ENCODE data around the gene RAPGEFL1.
"Not testable (repeated sequence)": the region's sequence is repeated elsewhere in the genome, so short reads cannot be mapped to it uniquely, and the experiment has no call there.

RAPGEFL1 gene

GRCh38 chr17:40174514-40174913, 2.8 kb upstream of the RAPGEFL1 start:
- DNase-seq = no peak

GRCh38 chr17:40175928-40176753, 1.1 kb upstream of the RAPGEFL1 start:
- DNase-seq = no peak

- no peak for DNase-seq
Observed at GRCh38 chr17:40176754-40177110, 538 bp upstream of the RAPGEFL1 start.

- DNase-seq = no peak
Observed at GRCh38 chr17:40178021-40178601, 841 bp downstream of the RAPGEFL1 start.

- DNase-seq = no peak
Observed at GRCh38 chr17:40178660-40179059, 1.4 kb downstream of the RAPGEFL1 start.

DNA sequence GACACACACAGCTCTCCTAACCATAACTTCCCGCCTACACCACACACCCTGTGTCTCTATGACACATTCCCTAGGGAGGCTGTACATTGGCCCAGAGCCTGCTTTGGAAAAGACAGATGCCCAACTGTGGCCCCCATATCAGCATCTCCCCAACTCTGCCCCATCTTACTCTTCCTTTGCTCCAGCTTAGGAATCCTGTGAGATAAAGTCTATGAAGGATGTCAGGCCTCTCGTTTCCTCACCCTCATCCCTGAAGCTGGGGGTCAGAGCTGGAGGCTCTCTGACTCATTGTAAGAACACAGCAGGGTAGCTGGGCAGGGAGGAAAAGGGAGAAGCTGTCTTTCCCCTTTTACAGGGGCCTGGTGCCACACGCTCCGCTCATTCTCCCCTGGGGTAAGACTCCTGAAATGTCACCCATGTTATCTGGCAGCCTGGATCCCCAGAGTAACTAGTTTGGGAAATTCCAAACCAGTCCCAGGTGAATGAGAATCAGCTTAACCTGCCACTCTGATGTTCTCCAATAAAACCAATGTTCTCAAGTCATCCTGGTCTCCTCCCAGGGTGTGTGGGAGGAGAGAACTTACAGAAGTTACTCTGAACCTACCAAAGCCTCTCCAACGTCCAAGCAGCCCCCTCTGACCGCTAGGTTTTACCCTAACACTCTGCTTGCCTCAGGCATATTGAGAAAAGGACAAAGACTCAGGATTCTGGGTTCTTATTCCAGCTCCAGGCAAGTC, 2.8 kb downstream of the RAPGEFL1 start:
- no peak for DNase-seq

- DNase-seq = no peak
Observed at GRCh38 chr17:40180694-40181093, 3.4 kb downstream of the RAPGEFL1 start.

DNA sequence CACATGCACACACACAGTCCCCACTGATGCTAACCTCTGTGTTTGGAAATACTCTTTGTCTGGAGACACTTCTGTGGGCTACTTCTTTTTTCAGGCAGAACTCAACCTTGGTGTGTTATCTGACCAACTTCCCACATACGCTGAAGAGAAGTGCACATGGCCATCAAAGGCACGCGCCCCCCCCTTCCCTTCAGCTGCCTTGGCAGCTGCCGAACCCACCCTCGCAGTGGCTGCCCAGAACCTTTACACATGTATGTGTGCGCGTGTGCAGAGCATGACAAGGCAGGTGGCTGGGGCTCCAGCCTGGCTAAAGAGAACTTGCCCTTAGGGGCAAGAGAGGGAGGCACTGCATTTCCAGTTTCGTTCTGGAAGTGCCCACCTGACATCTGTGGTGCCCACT, 3.9 kb downstream of the RAPGEFL1 start:
- DNase-seq = no peak

- no peak for DNase-seq
Observed at GRCh38 chr17:40182606-40183005, 5.3 kb downstream of the RAPGEFL1 start.

GRCh38 chr17:40187238-40187637, 10.0 kb downstream of the RAPGEFL1 start:
- no peak for DNase-seq

GRCh38 chr17:40188694-40189093, 11.4 kb downstream of the RAPGEFL1 start:
- no peak for DNase-seq

- no peak for DNase-seq
Observed at GRCh38 chr17:40190197-40191021, 13.1 kb downstream of the RAPGEFL1 start.

GRCh38 chr17:40191237-40192208, 14.3 kb downstream of the RAPGEFL1 start:
- DNase-seq = no peak

GRCh38 chr17:40192961-40193360, 15.7 kb downstream of the RAPGEFL1 start:
- no peak for DNase-seq

DNA sequence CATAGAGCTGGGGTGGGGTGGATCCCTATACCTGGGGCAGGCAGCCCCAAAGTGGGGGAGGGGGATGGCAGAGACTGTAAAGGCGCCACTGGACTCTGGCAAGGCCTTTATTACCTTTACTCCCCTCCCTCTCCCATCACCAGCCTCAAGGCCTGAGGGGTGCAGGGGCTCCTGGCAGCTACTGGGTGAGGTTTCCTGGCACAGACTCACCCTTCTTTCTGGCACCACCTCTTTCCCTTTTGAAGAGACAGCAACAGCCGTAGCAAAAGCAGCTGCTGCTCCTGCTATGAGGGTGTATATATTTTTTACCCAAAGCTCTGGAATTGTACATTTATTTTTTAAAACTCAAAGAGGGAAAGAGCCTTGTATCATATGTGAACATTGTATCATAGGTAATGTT, 17.6 kb downstream of the RAPGEFL1 start:
- DNase-seq = no peak

DNA sequence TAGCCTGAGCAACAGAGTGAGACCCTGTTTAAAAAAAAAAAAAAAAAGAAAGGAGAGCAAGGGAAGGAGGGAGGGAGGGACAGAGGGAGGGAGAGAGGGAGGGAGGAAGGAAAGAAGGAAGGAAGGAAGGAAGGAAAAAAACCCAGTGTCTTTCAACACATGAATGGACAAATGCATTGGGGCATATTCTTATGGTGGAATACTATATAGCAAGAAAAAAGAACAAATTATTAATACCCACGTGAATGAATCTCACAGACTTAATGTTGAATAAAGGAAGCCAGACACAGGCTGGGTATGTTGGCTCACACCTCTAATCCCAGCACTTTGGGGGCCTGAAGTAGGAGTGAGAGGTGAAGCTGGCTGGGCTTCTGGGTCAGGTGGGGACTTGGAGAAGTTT, 20.3 kb downstream of the RAPGEFL1 start:
- no peak for DNase-seq

DNA sequence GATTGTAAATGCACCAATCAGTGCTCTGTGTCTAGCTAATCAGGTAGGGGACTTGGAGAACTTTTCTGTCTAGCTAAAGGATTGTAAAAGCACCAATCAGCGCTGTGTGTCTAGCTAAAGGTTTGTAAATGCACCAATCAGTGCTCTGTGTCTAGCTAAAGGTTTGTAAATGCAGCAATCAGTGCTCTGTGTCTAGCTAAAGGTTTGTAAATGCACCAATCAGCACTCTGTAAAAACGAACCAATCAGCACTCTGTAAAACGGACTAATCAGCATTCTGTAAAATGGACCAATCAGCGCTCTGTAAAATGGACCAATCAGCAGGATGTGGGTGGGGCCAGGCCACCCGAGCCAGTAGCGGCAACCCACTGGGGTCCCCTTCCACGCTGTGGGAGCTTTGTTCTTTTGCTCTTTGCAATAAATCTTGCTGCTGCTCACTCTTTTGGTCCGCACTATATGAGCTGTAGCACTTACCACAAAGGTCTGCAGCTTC, 20.7 kb downstream of the RAPGEFL1 start:
- not testable (repeated sequence) for DNase-seq

- no peak for DNase-seq
Observed at GRCh38 chr17:40198576-40198975, 21.3 kb downstream of the RAPGEFL1 start.

DNA sequence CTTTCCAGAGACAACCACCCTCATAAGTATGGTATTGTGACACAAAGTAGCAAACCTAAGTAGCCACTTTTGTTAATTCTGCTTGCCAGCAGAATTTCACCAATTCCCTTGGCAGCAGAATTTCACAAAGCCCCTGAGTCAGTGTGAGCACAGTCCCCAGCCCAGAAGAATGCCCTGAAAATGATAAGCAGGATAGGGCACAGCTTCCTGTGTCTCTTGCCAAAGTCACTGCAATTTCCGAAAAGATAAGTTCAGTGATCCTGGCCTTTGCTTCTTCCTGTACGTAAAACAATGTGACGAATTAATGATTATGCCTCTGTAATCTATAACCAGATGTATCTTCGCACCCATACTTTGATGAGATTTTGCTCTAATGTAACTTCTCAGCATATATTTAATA, 25.9 kb downstream of the RAPGEFL1 start:
- no peak for DNase-seq

DNA sequence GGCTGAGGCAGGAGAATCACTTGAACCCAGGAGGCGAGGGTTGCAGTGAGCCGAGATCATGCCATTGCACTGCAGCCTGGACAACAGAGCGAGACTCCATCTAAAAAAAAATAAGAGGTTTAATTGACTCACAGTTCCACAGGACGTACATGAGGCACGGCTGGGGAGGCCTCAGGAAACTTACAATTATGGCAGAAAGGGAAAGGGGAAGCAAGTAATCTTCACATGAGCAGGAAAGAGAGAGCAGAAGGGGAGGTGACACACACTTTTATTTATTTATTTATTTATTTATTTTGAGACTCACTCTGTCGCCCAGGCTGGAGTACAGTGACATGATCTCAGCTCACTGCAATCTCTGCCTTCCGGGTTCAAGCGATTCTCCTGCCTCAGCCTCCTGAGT, 28.9 kb downstream of the RAPGEFL1 start:
- DNase-seq = peak; percentile 8

GRCh38 chr17:40209404-40210093, 32.3 kb downstream of the RAPGEFL1 start:
- DNase-seq = no peak

Measured in GDM1 (cell line).